Measurements from ENCODE around the gene KRT80. TPM values are rescaled to one million over a fixed set of nuclear protein-coding genes. Genes with fewer than 3 reads are reported as not detected.

KRT80 gene
- total and polyA plus RNA-seq, 8 donors = 4.8 to 18.3 (median 8.6) TPM

DNA sequence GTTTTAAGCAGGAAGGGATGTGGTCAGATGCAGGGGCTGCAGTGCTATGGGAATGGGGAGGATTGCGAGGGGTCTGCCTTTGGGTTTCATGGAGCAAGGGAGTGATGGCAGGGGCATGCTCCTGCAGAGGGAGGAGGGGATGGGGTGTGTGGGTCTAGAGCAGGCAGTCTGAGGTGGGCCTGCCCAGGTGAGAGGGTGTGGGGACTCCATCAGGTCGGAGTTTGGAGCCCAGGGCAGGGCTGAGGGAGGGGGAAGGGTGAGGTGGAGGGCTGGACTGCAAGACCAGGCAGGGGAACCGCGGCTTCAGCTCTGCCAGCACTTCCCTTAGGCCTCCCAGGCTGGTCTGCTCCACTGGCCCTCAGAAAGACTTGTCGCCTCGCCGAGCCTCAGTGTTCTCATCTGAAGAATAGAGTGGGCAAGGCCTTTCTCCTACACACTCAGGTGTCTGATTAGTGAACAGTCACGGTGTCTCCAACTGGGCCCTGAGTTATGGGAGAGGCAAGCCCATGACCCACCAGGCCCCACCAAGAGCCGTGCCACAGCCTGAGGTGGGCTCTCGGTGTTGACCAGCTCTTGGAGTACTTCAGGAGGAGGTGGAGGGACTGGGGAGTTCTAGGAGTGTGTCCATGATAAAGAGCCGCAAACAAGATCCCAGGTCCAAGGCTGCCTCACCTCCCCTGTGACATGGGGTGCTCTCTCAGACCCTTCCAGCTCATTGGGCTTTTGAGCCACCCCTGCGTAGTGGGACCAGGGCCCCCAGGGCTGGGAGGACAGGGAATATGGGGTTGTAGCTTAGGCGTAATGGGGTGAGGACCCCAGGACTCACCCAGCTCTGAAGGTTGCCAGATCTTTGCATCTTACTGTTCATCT, 20.1 kb upstream of the KRT80 start:
- Histone ChIP-seq H3K36me3 (no peaks in the 10 kb centered on the region), H3K4me1 (peaks cover 12 to 32% (median 18%) of the 10 kb centered on the region in 3 donors), H3K4me3 (no peak overlapping the region), H3K9me3 (no peaks in the 10 kb centered on the region), H3K27ac (no peak overlapping the region), H3K27me3 (no peaks in the 10 kb centered on the region)
- intact Hi-C loops (cut with DNase I) = loop anchor here in 1 of 3 donors (5.0 to 10.0 kb wide), 2 partner anchors 45 to 63 kb away; partner anchors contain the start of gene KRT86
- no peak for FAIRE-seq
- 89 to 92% methylated on average over 13 of the region's 13 CpGs for WGBS, 2 donors
- no peak for ATAC-seq
- peak in 1 of 6 donors; percentile 48 for DNase-seq
- TF ChIP-seq, protein P1, sequence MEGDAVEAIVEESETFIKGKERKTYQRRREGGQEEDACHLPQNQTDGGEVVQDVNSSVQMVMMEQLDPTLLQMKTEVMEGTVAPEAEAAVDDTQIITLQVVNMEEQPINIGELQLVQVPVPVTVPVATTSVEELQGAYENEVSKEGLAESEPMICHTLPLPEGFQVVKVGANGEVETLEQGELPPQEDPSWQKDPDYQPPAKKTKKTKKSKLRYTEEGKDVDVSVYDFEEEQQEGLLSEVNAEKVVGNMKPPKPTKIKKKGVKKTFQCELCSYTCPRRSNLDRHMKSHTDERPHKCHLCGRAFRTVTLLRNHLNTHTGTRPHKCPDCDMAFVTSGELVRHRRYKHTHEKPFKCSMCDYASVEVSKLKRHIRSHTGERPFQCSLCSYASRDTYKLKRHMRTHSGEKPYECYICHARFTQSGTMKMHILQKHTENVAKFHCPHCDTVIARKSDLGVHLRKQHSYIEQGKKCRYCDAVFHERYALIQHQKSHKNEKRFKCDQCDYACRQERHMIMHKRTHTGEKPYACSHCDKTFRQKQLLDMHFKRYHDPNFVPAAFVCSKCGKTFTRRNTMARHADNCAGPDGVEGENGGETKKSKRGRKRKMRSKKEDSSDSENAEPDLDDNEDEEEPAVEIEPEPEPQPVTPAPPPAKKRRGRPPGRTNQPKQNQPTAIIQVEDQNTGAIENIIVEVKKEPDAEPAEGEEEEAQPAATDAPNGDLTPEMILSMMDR (IDR thresholded peaks at IDR 0.05) = no peak

DNA sequence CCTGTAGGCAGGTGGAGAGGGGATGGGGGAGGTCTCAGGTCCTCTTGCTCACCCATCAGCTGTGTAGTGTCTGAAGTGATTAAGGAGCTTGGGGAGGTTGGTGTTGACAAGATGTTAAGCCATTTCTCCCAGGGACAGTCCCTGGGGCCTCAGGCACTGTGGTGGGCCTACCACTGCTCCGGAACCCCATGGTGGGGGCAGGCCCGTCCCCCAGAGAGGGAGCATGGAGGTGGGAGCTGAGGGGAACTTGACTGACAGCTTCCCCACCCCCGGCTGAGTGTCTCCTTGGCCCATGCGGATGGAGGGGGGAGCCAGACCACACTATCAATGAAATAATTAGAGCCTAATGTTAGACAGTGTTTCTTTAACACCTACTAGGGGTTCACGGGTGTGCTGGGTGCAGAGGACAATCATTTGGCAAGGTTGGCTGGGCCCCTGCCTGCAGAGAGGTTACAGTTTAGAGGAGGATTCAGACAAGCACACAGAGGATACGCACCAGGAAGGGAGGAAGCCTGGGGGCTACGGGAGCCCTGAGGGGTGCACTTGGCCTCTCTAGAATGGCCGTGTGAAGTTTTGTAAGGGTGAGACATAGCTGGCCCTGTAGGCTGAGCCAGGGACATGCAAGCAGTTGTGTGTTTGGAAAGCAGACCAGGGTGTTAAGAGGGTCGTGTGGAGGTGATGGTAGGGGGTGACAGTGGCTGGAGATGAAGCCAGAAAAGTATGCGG, 19.3 kb upstream of the KRT80 start:
- Histone ChIP-seq H3K9me3 (no peaks in the 10 kb centered on the region), H3K27me3 (no peaks in the 10 kb centered on the region), H3K4me1 (peaks cover 7 to 24% (median 15%) of the 10 kb centered on the region in 3 donors), H3K36me3 (no peaks in the 10 kb centered on the region), H3K4me3 (no peak overlapping the region), H3K27ac (no peak overlapping the region)
- intact Hi-C loops (cut with DNase I) = loop anchor here in 1 of 3 donors (5.0 to 10.0 kb wide), 2 partner anchors 44 to 64 kb away; partner anchors contain the start of gene KRT86
- 72 to 83% methylated on average over 10 of the region's 10 CpGs for WGBS, 2 donors
- DNase-seq = peak in 2 of 6 donors; percentile 48 to 53
- ATAC-seq = no peak
- no peak for FAIRE-seq
- TF ChIP-seq, protein P1 (IDR thresholded peaks at IDR 0.05) = no peak

DNA sequence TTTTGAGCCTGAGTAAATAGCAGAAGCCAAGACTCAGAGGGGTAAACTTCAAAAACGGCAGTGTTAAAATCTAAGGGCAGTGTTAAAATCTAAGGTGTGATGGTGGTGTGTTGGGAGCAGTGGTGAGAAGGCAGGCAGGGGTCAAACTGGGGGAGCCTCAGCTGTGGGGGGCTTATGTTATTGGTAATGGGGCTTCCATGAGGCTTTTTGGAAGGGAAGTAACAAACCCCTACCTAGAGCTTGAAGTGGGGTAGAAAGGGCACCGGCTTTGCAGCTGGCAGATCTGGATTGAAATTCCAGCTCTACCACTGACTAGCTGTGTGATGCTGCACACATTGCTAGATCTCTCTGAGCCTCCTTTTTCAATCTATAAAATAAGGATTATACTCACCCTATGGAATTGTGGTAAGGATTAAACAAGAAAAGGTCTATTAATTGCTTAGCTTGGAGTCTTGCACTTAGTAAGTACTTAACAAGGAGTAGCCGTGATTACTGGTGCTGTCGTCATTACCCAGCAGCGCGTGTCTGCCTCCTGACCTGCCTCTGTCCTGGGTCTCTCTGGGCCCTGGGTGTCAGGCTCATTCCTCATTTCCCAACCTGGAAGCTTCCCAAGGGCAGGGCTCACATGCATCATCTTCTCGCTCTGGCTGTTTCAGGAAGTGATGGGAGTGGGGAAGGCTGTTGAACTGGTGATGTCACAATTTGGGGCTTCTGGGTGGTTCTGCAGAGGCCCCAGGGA, 18.5 kb upstream of the KRT80 start:
- ATAC-seq (no peak), DNase-seq (peak in 2 of 6 donors; percentile 25 to 43), FAIRE-seq (no peak)
- Histone ChIP-seq H3K9me3 (no peaks in the 10 kb centered on the region), H3K4me1 (peaks cover 7 to 19% (median 15%) of the 10 kb centered on the region in 3 donors), H3K36me3 (no peaks in the 10 kb centered on the region), H3K27me3 (no peaks in the 10 kb centered on the region), H3K4me3 (no peak overlapping the region), H3K27ac (no peak overlapping the region)
- intact Hi-C loops (cut with DNase I) = loop anchor here in 1 of 3 donors (5.0 to 10.0 kb wide), 2 partner anchors 43 to 64 kb away; partner anchors contain the start of gene KRT86
- TF ChIP-seq, protein P1 (IDR thresholded peaks at IDR 0.05) = no peak
- 86 to 88% methylated on average over 7 of the region's 7 CpGs for WGBS, 2 donors

DNA sequence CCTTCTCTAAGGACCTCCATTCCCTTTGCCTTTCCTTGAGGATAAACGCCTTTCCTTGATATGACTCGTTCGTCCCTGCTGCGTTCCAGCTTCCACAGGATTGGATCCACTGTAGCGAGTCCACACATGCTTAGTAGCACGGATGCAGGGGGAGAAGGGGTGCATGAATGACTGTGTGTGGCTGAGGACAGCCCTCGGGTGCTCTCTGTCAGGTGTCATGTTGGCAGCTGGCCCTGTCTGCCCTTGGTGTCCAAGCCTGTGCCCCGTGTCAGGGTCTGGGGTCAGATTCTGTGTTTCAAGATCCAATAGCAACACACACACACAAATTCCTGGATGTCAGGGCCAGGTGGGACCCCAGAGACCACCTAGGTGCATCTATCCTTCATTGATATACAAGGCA, 17.5 kb upstream of the KRT80 start:
- H3K4me1 ChIP-seq = peaks cover 7 to 19% (median 15%) of the 10 kb centered on the region in 3 donors
- intact Hi-C loops (cut with DNase I) = no loop called here
- no peak for ATAC-seq
- H3K27ac ChIP-seq = no peak overlapping the region
- peak in 3 of 6 donors; percentile 24 to 57 (median 52) for DNase-seq
- TF ChIP-seq, protein P1 (IDR thresholded peaks at IDR 0.05) = no peak
- WGBS, 2 donors = 66 to 75% methylated on average over 8 of the region's 8 CpGs
- no peak overlapping the region for H3K4me3 ChIP-seq
- FAIRE-seq = no peak
- H3K9me3 ChIP-seq = no peaks in the 10 kb centered on the region
- no peaks in the 10 kb centered on the region for H3K36me3 ChIP-seq
- no peaks in the 10 kb centered on the region for H3K27me3 ChIP-seq

All from pancreas (tissue), 10 donors.